ENCODE data around the gene NANOS3. TPM values are rescaled to one million over a fixed set of nuclear protein-coding genes. Genes with fewer than 3 reads are reported as not detected.
A peak's percentile ranks its signal among the peaks of the same experiment; 100 is the strongest.

NANOS3 gene
- total and polyA plus RNA-seq, 2 experiments from 2014 or later: not detected

- TF ChIP-seq STAT1 (IDR thresholded peaks at IDR 0.05; ENCODE audit: unreplicated experiment) (no peak), CREB1 (CRISPR knock-in tag; IDR thresholded peaks at IDR 0.05; ENCODE audit: low read depth) (no peak), ZNF331 (CRISPR knock-in tag; IDR thresholded peaks at IDR 0.05; ENCODE audit: low read depth) (no peak), NANOG (IDR thresholded peaks at IDR 0.05; ENCODE audit: borderline replicate concordance) (no peak), REST (IDR thresholded peaks at IDR 0.05; ENCODE audit: unreplicated experiment) (no peak), EZH2 (IDR thresholded peaks at IDR 0.05; ENCODE audit: low read depth, unreplicated experiment) (no peak), ZNF114 (CRISPR knock-in tag; IDR thresholded peaks at IDR 0.05) (no peak), ETS1 (IDR thresholded peaks at IDR 0.05) (no peak)
Observed at GRCh38 chr19:13840305-13841085, 36.4 kb upstream of the NANOS3 start (continued).

- H3K4me1 Mint-ChIP-seq: peaks cover 36% of the 10 kb centered on the region
- TF ChIP-seq ZNF462 (CRISPR knock-in tag; IDR thresholded peaks at IDR 0.05): no peak
- TF ChIP-seq NANOG (IDR thresholded peaks at IDR 0.05; ENCODE audit: borderline replicate concordance): no peak
- TF ChIP-seq ZNF331 (CRISPR knock-in tag; IDR thresholded peaks at IDR 0.05; ENCODE audit: low read depth): no peak
- no peak for TF ChIP-seq STAT1 (IDR thresholded peaks at IDR 0.05; ENCODE audit: unreplicated experiment)
Observed at GRCh38 chr19:13841086-13841961, 35.6 kb upstream of the NANOS3 start.

More at GRCh38 chr19:13841086-13841961, 35.6 kb upstream of the NANOS3 start:
- peaks cover 21% of the 10 kb centered on the region for H3F3A ChIP-seq (replicated peaks; ENCODE audit: low read depth)
- H3K4me2 ChIP-seq: peak overlapping the region; percentile 99
- H3K4me3 Mint-ChIP-seq: peak overlapping the region; percentile 84
- H3K27ac Mint-ChIP-seq: no peak overlapping the region
- peaks cover 14% of the 10 kb centered on the region; the same call in 1 of the 2 replicates for H3K79me2 ChIP-seq (replicated peaks; ENCODE audit: insufficient read depth)
- no peaks in the 10 kb centered on the region; the same call in 2 of the 3 replicates for H3K36me3 Mint-ChIP-seq (ENCODE audit: low read depth)
- no peak overlapping the region for H2AFZ ChIP-seq
- H3K4me1 ChIP-seq (ENCODE audit: insufficient read depth): peaks cover 36% of the 10 kb centered on the region
- no peak overlapping the region for H3K27ac ChIP-seq (ENCODE audit: low read depth)
- DNase-seq (ENCODE audit: low spot score) (no peak), ATAC-seq (no peak)
- peaks cover 24% of the 10 kb centered on the region for H3K27me3 Mint-ChIP-seq (ENCODE audit: insufficient read depth, low read depth, poor library complexity)
- H3K27me3 ChIP-seq (ENCODE audit: insufficient read depth): no peaks in the 10 kb centered on the region
- no peaks in the 10 kb centered on the region for H3K9me2 ChIP-seq (ENCODE audit: insufficient read depth)
- 0 out of 3 replicates have a peak, but pooled peaks cover 3% of the 10 kb centered on the region for H3K9me3 Mint-ChIP-seq
- H4K20me1 ChIP-seq (replicated peaks; ENCODE audit: insufficient read depth): no peaks in the 10 kb centered on the region; the same call in 1 of the 2 replicates
- H3K4me3 ChIP-seq: peak overlapping the region; percentile 74
- H3K36me3 ChIP-seq (ENCODE audit: insufficient read depth): no peaks in the 10 kb centered on the region

Measured in GM23338 (cell line).